Neural progenitor cell (in vitro differentiated cells): ENCODE results near the gene MYORG.

Experiments used
- CTCF ChIP-seq: fragments of 200-600 bp; sonication (generic); IDR thresholded peaks from 2 replicates; pipeline ENCODE4 v1.5.1; 2017; ENCODE audit warnings: antibody characterized with exemption, mild to moderate bottlenecking
- EZH2phosphoT487 ChIP-seq: fragments of 200-600 bp; sonication (generic); IDR thresholded peaks from 2 replicates; pipeline ENCODE4 v1.6.1; 2017; ENCODE audit warnings: antibody characterized with exemption

GRCh38 chr9:34398875-34399274 is 22.2 kb upstream of the MYORG start:
- TF ChIP-seq CTCF (no peak), EZH2phosphoT487 (no peak)
